HepG2 (cell line): ENCODE measurements around the gene UNC93A. TPM values are rescaled to one million over a fixed set of nuclear protein-coding genes. Genes with fewer than 3 reads are reported as not detected.

Experiments used
- DNMT1 ChIP-seq: sonication (generic); formaldehyde crosslinking; IDR thresholded peaks from 2 replicates; pipeline ENCODE4 v1.5.1; 2020; ENCODE audit warnings: mild to moderate bottlenecking, missing genetic modification reagents
- FIP1L1 ChIP-seq: fragments of 200-400 bp; formaldehyde crosslinking; IDR thresholded peaks from 2 replicates; pipeline ENCODE4 v1.6.1; 2018; ENCODE audit warnings: low read depth, mild to moderate bottlenecking, low read length, moderate library complexity, borderline replicate concordance; ENCODE audit not compliant: insufficient read depth
- HNRNPH1 ChIP-seq: fragments of 200-400 bp; formaldehyde crosslinking; optimal IDR thresholded peaks from 2 replicates; pipeline ENCODE3; 2017; ENCODE audit warnings: mild to moderate bottlenecking, low read depth, low read length
- JDP2 ChIP-seq: sonication (generic); formaldehyde crosslinking; IDR thresholded peaks from 2 replicates; pipeline ENCODE4 v1.8.1; 2022; ENCODE audit warnings: missing genetic modification reagents, borderline replicate concordance
- KLF15 ChIP-seq: sonication (generic); formaldehyde crosslinking; IDR thresholded peaks from 2 replicates; pipeline ENCODE4 v1.8.1; 2023; ENCODE audit warnings: borderline replicate concordance, mild to moderate bottlenecking, inconsistent platforms, missing genetic modification reagents, mixed read lengths
- MTA3 ChIP-seq: sonication (generic); formaldehyde crosslinking; IDR thresholded peaks from 2 replicates; pipeline ENCODE4 v1.4.0; 2020; ENCODE audit warnings: missing genetic modification reagents
- MXD4 ChIP-seq: IDR thresholded peaks from 2 replicates; pipeline ENCODE4 v1.6.1; 2016; ENCODE audit warnings: mild to moderate bottlenecking, missing biosample characterization, missing genetic modification reagents
- NFE2 ChIP-seq: sonication (generic); formaldehyde crosslinking; IDR thresholded peaks from 2 replicates; pipeline ENCODE4 v1.4.0; 2020; ENCODE audit warnings: missing genetic modification reagents
- NFKB2 ChIP-seq: sonication (generic); formaldehyde crosslinking; IDR thresholded peaks from 2 replicates; pipeline ENCODE4 v1.4.0; 2020; ENCODE audit warnings: missing genetic modification reagents, borderline replicate concordance
- NR3C1 ChIP-seq: sonication (generic); formaldehyde crosslinking; IDR thresholded peaks from 2 replicates; pipeline ENCODE4 v1.4.0; 2020; ENCODE audit warnings: missing genetic modification reagents
- PCBP1 ChIP-seq: fragments of 200-400 bp; formaldehyde crosslinking; IDR thresholded peaks from 2 replicates; pipeline ENCODE4 v1.6.1; 2017; ENCODE audit warnings: mild to moderate bottlenecking, low read depth, low read length, borderline replicate concordance
- REPIN1 ChIP-seq: sonication (generic); formaldehyde crosslinking; IDR thresholded peaks from 2 replicates; pipeline ENCODE4 v1.8.0; 2022; ENCODE audit warnings: missing genetic modification reagents, low read depth, mild to moderate bottlenecking, borderline replicate concordance
- TOPORS ChIP-seq: sonication (generic); formaldehyde crosslinking; IDR thresholded peaks from 2 replicates; pipeline ENCODE4 v1.8.0; 2023; ENCODE audit warnings: mild to moderate bottlenecking, missing genetic modification reagents
- ZFP1 ChIP-seq: IDR thresholded peaks from 2 replicates; pipeline ENCODE4 v1.6.1; 2016
- ZNF564 ChIP-seq: sonication (generic); formaldehyde crosslinking; IDR thresholded peaks from 2 replicates; pipeline ENCODE4 v1.8.1; 2023; ENCODE audit warnings: mild to moderate bottlenecking, missing genetic modification reagents
- ZNF678 ChIP-seq: sonication (generic); formaldehyde crosslinking; IDR thresholded peaks from 2 replicates; pipeline ENCODE4 v1.4.0; 2020; ENCODE audit warnings: mild to moderate bottlenecking, missing genetic modification reagents
- polyA plus RNA-seq, 8 experiments: library from polyadenylated mRNA; depleted of rRNA in 3 of 8; stranded (reverse) in 7 of 8; unstranded in 1 of 8; fragments of >200 nt; fragmentation: Illumina TruSeq in 4 of 8; extraction: Trizol in 4 of 8; gene quantifications; 2 replicates each; pipeline versions ENCODE4 v1.2.1 to v1.2.3, GENCODE V29; 2011 to 2016; ENCODE audit warnings: low read depth in 4 of 8, missing spikeins in 1 of 8, mixed read lengths in 1 of 8; ENCODE audit not compliant: insufficient read depth in 1 of 8
- total RNA-seq, 5 experiments: library from RNA; depleted of rRNA; stranded (reverse); fragments of >200 nt; fragmentation: Illumina TruSeq; extraction: Trizol; gene quantifications; 2 replicates each; pipeline ENCODE4 v1.2.3, GENCODE V29; 2016; ENCODE audit warnings: low read depth in 1 of 5
- TF ChIP-seq, protein P1 (sequence below): sonication (generic); formaldehyde crosslinking; IDR thresholded peaks from 2 replicates; pipeline ENCODE4 v1.5.1; 2020; ENCODE audit warnings: mild to moderate bottlenecking, missing genetic modification reagents, moderate library complexity
- TF ChIP-seq, protein P2 (sequence below): sonication (generic); formaldehyde crosslinking; IDR thresholded peaks from 2 replicates; pipeline ENCODE4 v1.4.0; 2020; ENCODE audit warnings: missing genetic modification reagents
- TF ChIP-seq, protein P3 (sequence below): sonication (generic); formaldehyde crosslinking; IDR thresholded peaks from 2 replicates; pipeline ENCODE4 v1.5.0; 2020; ENCODE audit warnings: mild to moderate bottlenecking, missing genetic modification reagents, moderate library complexity
- TF ChIP-seq, protein P4 (sequence below): sonication (generic); formaldehyde crosslinking; conservative IDR thresholded peaks from 2 replicates; pipeline ENCODE4 v1.8.0; 2022; ENCODE audit warnings: missing genetic modification reagents

The UNC93A gene
- total and polyA plus RNA-seq, 2 of the 13 experiments (the other 11 are each of a cell fraction or from before 2014, with no cell fraction given), result 11.0 to 42.7 TPM

DNA sequence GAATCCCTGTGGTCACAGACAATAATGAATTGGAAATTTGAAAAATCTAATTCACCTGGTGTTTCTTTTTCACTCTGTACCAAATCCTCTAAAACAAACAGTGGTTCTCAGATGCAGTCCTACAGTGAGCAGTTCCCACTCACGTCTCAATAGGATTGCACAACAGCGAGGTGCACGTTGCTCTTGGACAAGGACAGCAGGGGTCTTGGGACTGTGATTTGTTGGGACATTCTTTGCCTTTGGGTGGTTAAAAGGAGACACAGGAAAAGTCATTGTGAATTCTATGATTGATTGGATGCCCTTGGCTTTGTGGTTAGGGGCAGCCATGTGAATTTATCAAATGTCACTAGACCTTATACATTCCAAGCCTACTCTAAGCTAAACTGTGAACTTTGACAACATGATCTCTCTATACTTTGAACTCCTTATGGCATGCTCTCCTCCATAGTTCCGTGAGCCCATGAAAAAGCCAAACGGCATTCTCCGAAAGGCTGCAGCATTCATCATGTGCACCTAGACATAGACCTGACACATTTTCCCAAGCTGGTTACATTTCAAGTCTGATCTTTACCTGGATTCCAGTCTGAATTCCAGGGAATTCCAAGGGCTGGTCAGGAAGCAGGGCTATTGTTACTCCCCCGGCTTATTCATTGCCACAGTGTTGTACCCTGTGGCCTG is 647 bp downstream of the UNC93A start (continued):
- TF ChIP-seq ZNF564 (CRISPR knock-in tag) (0 out of 2 replicates have a peak, but pooled peaks have one; percentile 44), FIP1L1 (no peak), PCBP1 (no peak), KLF15 (no peak), MXD4 (CRISPR knock-in tag) (no peak), ZFP1 (CRISPR knock-in tag) (no peak), MTA3 (CRISPR knock-in tag) (no peak), NFKB2 (CRISPR knock-in tag) (no peak), TOPORS (CRISPR knock-in tag) (no peak), HNRNPH1 (no peak), NR3C1 (CRISPR knock-in tag) (no peak), JDP2 (CRISPR knock-in tag) (no peak; the same call in 1 of the 2 replicates), NFE2 (CRISPR knock-in tag) (no peak), REPIN1 (CRISPR knock-in tag) (0 out of 2 replicates have a peak, but pooled peaks have one; percentile 30), ZNF678 (CRISPR knock-in tag) (no peak), DNMT1 (CRISPR knock-in tag) (no peak)
- TF ChIP-seq, protein P1, sequence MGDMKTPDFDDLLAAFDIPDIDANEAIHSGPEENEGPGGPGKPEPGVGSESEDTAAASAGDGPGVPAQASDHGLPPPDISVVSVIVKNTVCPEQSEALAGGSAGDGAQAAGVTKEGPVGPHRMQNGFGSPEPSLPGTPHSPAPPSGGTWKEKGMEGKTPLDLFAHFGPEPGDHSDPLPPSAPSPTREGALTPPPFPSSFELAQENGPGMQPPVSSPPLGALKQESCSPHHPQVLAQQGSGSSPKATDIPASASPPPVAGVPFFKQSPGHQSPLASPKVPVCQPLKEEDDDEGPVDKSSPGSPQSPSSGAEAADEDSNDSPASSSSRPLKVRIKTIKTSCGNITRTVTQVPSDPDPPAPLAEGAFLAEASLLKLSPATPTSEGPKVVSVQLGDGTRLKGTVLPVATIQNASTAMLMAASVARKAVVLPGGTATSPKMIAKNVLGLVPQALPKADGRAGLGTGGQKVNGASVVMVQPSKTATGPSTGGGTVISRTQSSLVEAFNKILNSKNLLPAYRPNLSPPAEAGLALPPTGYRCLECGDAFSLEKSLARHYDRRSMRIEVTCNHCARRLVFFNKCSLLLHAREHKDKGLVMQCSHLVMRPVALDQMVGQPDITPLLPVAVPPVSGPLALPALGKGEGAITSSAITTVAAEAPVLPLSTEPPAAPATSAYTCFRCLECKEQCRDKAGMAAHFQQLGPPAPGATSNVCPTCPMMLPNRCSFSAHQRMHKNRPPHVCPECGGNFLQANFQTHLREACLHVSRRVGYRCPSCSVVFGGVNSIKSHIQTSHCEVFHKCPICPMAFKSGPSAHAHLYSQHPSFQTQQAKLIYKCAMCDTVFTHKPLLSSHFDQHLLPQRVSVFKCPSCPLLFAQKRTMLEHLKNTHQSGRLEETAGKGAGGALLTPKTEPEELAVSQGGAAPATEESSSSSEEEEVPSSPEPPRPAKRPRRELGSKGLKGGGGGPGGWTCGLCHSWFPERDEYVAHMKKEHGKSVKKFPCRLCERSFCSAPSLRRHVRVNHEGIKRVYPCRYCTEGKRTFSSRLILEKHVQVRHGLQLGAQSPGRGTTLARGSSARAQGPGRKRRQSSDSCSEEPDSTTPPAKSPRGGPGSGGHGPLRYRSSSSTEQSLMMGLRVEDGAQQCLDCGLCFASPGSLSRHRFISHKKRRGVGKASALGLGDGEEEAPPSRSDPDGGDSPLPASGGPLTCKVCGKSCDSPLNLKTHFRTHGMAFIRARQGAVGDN (CRISPR knock-in tag), result peak; percentile 12; the same call in 1 of the 2 replicates
- TF ChIP-seq, protein P2, sequence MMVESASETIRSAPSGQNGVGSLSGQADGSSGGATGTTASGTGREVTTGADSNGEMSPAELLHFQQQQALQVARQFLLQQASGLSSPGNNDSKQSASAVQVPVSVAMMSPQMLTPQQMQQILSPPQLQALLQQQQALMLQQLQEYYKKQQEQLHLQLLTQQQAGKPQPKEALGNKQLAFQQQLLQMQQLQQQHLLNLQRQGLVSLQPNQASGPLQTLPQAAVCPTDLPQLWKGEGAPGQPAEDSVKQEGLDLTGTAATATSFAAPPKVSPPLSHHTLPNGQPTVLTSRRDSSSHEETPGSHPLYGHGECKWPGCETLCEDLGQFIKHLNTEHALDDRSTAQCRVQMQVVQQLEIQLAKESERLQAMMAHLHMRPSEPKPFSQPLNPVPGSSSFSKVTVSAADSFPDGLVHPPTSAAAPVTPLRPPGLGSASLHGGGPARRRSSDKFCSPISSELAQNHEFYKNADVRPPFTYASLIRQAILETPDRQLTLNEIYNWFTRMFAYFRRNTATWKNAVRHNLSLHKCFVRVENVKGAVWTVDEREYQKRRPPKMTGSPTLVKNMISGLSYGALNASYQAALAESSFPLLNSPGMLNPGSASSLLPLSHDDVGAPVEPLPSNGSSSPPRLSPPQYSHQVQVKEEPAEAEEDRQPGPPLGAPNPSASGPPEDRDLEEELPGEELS (CRISPR knock-in tag), result 0 out of 2 replicates have a peak, but pooled peaks have one; percentile 64
- TF ChIP-seq, protein P3, sequence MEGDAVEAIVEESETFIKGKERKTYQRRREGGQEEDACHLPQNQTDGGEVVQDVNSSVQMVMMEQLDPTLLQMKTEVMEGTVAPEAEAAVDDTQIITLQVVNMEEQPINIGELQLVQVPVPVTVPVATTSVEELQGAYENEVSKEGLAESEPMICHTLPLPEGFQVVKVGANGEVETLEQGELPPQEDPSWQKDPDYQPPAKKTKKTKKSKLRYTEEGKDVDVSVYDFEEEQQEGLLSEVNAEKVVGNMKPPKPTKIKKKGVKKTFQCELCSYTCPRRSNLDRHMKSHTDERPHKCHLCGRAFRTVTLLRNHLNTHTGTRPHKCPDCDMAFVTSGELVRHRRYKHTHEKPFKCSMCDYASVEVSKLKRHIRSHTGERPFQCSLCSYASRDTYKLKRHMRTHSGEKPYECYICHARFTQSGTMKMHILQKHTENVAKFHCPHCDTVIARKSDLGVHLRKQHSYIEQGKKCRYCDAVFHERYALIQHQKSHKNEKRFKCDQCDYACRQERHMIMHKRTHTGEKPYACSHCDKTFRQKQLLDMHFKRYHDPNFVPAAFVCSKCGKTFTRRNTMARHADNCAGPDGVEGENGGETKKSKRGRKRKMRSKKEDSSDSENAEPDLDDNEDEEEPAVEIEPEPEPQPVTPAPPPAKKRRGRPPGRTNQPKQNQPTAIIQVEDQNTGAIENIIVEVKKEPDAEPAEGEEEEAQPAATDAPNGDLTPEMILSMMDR (CRISPR knock-in tag), result peak; percentile 34; the same call in 1 of the 2 replicates
- TF ChIP-seq, protein P4, sequence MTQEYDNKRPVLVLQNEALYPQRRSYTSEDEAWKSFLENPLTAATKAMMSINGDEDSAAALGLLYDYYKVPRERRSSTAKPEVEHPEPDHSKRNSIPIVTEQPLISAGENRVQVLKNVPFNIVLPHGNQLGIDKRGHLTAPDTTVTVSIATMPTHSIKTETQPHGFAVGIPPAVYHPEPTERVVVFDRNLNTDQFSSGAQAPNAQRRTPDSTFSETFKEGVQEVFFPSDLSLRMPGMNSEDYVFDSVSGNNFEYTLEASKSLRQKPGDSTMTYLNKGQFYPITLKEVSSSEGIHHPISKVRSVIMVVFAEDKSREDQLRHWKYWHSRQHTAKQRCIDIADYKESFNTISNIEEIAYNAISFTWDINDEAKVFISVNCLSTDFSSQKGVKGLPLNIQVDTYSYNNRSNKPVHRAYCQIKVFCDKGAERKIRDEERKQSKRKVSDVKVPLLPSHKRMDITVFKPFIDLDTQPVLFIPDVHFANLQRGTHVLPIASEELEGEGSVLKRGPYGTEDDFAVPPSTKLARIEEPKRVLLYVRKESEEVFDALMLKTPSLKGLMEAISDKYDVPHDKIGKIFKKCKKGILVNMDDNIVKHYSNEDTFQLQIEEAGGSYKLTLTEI (CRISPR knock-in tag), result no peak
